GM21619 (cell line): ENCODE measurements around the gene GBF1.

Experiments
- ATAC-seq: cut with Tn5 transposase; IDR thresholded peaks from one replicate; pipeline ENCODE4 v1.9.1; 2021; ENCODE audit not compliant: unreplicated experiment

Gene GBF1

GRCh38 chr10:102416695-102417094 lies 171.4 kb downstream of the GBF1 start:
- no peak for ATAC-seq

GRCh38 chr10:102418622-102419268 lies 173.4 kb downstream of the GBF1 start, which contains the start of gene PSD:
PSD (minus strand) TSS chr10:102418785; CDS start chr10:102417038, 1,747 bp downstream.
- no peak for ATAC-seq

GRCh38 chr10:102419269-102420180 lies 174.2 kb downstream of the GBF1 start:
- ATAC-seq, result no peak

DNA sequence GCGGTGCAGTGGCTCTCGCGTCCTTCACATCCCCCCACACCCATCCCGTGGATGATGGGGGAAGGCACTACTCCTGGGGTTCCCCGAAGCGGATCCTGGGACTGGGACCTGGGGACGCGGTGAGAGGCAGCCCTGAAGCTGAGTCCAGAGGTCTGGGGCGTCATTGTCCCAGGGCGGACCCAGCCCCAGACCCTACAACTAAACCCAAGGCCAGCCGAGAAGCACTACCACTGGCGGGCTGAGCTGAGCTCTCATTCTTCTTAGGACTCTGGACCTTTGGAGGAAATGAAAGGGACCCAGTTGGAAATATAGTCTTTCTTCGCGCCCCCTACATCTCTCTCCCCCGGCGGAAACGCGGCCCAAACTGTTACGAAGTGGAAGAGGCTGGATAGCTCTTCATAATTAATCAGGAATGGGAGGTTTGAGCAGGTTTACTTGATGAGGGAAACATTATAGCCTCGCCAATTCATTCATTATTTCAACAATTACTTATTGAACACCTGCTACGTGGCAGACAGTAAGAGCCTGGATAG lies 174.9 kb downstream of the GBF1 start:
- ATAC-seq, result no peak

- ATAC-seq, result peak; percentile 70
These were observed 175.6 kb downstream of the GBF1 start, which contains the start of gene FBXL15 for GRCh38 chr10:102420714-102421506. FBXL15 (plus strand) TSS chr10:102420836; CDS start chr10:102421130, 294 bp downstream.

- peak; percentile 5 for ATAC-seq
These were observed 176.1 kb downstream of the GBF1 start for GRCh38 chr10:102421507-102421756.

DNA sequence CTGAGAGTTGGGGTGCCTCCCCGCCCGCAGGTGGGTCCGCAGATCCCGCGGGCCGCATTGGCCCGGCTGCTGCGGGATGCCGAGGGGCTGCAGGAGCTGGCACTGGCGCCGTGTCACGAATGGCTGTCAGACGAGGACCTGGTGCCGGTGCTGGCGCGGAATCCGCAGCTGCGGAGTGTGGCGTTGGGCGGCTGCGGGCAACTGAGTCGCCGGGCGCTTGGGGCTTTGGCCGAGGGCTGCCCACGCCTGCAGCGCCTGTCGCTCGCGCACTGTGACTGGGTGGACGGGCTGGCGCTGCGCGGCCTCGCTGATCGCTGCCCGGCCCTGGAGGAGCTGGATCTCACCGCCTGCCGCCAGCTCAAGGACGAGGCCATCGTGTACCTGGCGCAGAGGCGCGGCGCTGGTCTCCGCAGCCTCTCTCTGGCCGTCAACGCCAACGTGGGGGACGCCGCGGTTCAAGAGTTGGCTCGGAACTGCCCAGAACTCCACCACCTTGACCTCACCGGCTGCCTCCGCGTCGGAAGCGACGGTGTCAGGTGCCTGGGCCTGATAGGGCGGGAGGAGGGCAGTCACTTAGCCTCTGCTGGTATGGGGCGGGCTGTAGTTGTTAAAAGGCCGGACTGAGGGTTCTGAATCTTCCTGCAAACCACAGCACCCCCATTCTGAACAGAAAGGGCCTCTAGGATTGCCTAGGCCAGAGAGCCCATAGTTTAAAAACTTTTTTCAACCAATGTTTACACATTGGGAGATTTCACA lies 176.6 kb downstream of the GBF1 start:
- peak; percentile 3 for ATAC-seq

GRCh38 chr10:102422545-102423129 lies 177.3 kb downstream of the GBF1 start:
- no peak for ATAC-seq

GRCh38 chr10:102423372-102423968 lies 178.1 kb downstream of the GBF1 start:
- ATAC-seq, result no peak

- no peak for ATAC-seq
These were observed 178.8 kb downstream of the GBF1 start for GRCh38 chr10:102424145-102424544.

GRCh38 chr10:102424916-102425315 lies 179.6 kb downstream of the GBF1 start:
- ATAC-seq, result no peak

GRCh38 chr10:102425444-102425843 lies 180.1 kb downstream of the GBF1 start:
- no peak for ATAC-seq

DNA sequence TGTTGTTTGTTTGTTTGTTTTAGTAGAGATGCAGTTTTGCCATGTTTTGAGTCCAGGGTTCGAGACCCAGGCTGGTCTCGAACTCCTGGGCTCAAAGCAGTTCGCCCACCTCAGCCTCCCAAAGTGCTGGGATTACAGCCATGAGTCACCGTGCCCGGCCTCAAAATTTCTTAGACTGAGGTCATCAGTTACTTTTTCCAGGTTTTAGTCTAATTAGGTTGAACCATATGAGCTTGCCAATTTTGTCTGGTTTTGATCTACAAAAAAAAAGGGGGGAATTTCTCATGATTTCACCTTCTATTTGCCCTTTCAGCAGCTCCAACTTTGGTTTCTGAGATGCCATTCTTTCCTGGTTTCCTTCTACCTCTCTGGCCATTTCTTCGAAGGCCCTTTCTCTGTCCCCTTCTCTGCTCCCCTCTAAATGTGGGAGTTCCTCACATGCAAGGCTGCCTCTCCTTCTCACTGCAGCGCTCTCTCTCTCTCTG lies 181.5 kb downstream of the GBF1 start:
- no peak for ATAC-seq

- ATAC-seq, result no peak
These were observed 184.1 kb downstream of the GBF1 start for GRCh38 chr10:102429468-102429867.

DNA sequence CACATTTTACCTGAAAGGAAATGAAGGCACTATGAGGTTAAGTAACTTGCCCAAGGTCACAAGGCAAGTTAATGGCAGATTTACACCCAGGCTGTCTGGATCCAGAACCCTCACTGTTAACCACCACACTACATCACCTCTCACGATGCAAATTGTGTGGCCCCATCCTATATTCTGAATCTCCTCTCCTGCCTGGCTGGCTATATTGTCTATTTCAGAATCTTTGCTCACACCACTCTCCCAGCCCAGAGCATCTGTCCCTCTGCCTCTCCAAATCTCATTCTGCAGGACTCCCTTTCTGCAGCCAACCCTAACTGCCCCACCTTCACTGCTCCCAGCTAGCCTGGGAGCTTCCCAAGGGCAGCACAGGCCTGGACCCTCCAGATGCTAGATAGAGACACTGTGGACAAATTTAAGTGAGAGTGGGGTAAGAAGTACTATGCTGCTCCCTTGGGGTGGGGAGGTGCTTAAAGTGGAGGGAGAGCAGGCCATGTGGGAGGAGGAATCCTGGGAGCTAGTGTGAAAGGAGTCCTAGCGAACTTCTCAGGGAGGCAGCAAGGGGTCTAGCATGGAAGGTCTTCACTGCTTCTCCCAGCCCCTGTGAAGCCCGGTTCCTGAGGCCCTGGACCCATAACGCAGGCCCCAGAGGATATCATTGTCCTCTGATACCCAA lies 186.3 kb downstream of the GBF1 start:
- ATAC-seq, result no peak
